OCI-M2 (cell line): ENCODE data around the gene GALNT9.

Experiments
- DNase-seq: peaks from one replicate; lab custom pipeline; 2025; ENCODE audit not compliant: unreplicated experiment; lab: John Stamatoyannopoulos, UW

GALNT9 gene

DNA sequence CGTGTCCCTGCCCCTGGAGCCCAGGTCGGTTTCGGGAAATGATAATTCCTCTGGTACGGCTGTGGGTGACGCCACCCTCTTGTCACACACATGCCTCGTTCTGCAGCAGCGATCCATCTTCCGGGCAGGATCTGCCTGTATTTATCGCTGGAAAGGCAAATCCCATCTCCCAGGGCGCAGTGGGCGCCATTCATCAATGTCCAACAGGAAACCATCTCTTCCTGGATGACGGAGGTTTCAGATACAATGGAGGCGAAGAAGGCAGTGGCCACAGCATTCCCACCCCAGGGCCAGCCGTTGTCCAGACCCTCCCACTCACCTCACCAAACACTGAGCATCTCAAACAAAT, 110.9 kb downstream of the GALNT9 start:
- no peak for DNase-seq

DNA sequence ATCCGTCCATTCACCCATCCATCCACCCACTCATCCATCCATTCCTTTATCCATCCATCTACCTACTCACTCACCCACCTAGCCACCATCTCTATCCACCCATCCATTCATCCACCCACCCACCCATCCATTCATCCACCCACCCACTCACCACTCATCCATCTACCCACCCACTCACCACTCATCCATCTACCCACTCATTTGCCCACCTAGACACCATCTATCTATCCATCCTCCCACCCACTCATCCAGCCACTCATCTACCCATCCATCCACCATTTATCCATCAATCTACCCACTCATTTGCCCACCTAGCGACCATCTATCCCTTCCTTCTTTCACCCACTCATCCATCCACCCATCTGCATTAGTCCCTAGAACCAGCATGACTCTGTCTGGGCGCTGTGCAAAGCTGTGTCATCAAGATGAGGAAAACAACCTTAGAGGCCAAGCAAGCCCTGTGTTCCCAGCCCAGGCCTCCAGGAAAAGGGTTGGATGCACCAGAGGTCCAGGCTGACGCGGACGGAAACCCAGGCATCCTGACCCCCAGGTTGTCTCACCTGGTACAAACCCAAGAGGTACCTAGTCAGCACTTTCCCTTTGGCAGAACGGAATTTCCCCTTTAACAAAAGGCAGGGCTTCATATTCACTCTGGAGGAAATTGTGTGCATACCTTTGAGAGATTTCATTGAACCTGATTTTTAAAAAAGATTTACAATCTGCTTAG, 111.4 kb downstream of the GALNT9 start:
- DNase-seq = no peak

DNA sequence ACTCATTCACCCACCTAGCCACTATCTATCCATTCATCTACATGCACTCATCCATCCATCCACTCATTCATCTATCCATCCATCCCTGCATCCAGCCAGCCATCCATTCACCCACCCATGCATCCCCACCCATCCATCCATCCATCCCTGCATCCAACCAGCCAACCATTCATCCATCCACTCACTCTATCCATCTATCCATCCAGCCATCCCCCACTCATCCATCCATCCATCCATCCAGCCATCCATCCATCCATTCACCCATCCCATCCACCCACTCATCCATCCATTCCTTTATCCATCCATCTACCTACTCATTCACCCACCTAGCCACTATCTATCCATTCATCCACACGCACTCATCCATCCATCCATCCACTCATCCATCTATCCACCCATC, 112.0 kb downstream of the GALNT9 start:
- no peak for DNase-seq

DNA sequence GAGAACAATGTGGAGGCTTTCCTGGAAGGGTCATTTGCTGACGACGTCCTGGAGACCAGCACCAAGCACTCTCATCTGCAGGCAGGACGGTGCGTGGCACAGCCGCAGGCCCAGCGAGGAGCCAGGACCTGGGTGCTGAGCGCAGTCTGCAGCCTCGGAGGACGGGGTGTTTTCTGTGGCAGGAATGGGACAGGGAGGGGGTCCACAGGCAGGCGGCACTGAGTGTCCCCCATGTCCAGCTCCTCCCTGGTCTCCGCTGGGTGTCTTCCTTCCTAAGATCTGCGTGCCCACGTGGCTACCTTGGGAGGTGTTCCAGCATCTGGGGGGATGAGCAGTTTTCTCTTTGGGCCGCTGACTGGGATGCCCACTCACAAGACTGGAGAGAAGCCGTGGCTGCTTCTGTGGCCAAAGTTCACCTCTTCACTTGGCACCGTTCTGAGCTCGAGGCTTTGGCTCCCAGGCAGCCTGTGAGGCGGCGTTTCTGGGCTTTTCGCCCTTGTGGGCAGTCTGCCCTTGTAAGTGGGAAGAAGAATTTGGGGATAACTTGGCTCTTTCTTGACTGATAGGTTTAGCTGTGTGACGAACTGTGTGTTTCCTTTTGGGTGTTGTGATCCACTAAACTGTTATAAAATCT, 112.9 kb downstream of the GALNT9 start:
- DNase-seq = no peak

DNA sequence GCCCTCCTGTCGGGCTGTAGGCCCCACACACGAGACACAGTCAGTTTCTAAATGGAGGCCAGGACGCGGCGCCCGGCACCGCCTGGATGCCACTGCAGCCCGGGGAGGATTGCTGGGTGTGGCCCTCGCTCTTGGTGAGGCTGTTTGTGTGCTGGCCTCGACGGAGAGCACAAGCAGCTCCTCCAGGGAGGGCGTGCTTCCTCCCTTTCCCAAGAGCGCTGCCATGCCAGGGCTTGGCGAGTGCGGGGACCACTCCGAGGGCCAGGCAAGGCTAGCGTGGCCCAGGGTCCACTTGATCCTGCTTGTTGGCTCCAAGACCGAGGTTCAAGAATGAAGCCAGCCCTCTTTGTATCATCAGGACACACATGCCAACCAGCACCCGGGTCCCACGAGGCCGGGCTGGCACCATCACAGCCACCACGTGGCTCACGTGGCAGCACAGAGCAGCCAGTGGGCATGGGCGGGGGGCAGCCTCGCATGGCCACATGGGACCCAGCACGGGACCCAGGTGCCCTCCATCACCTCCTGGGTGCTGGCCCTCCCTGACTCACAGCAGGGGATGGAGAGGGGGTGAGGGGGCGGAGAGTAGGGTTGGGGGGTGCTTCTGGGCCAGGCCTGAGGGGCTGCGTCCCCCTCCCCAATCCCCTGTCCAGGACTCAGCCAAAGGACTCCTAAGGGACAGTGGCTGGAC, 113.9 kb downstream of the GALNT9 start:
- DNase-seq = no peak

DNA sequence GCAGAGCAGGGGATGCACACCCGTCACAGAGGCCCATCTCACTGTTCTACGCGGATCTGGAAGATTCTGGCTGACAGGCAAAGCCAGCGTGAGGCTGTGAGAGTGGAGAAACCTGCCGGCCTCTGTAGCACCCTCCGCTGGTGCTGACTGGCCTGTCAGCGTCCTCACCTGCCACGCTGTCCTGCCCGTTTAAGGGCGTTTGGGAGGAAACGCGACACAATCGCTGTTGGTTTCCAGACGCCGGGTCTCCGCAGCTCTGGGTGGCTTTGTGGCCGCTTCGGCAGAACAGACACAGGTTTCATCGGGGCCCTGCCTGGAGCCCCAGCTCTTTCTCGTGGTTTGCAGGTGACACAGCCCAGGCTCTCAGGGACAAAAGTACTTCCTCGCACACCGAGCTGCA, 114.5 kb downstream of the GALNT9 start:
- no peak for DNase-seq

DNA sequence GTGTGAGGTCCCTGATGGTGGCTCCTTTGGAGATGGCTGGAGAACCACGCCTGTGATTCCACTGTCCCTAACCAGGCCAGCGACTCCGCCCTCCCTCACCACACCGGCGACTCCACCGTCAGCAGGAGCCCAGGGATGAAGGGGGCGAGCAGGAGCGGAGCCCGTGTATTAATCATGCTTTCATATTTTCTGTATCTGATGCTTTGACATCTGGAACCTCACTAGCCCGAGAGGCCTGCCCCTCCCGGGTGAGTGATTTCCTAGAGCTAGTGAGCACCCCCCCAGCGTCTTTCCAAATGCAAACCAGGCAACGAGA, 115.3 kb downstream of the GALNT9 start:
- no peak for DNase-seq

DNA sequence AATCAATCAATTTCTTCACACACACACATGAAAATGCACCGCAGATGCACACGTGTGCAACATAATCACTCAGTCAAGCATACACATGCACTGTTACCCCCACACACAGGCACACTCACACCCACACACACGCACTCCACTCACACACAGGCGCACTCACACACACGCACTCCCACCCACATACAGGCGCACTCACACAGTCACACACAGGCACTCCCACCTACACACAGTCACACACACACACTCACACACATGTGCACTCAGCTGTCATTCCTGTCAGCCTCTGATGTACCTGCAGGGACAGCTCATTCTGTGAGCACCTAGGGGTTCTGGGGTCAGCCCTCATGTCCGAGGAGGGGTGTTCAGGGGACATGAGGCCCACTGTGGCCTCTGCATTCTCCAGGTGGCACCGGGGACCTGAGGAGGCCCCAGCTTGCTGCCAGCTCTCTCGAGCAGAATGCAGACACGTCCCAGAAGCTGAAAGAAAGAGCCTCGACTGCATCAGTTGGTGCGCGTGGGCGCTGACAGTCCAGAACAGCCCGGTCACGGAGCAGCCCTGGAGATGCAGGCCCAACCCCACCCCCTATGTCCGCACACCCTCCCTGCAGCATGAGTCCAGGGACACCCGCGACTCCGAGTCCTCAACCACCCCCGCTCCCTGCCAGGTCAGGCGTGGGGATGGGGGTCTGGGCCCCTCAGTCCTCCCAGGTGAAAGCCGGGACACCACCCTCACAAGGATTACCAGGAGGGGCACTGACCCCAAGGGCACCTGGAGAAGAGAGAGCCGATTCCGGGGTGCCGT, 115.8 kb downstream of the GALNT9 start:
- DNase-seq = no peak

DNA sequence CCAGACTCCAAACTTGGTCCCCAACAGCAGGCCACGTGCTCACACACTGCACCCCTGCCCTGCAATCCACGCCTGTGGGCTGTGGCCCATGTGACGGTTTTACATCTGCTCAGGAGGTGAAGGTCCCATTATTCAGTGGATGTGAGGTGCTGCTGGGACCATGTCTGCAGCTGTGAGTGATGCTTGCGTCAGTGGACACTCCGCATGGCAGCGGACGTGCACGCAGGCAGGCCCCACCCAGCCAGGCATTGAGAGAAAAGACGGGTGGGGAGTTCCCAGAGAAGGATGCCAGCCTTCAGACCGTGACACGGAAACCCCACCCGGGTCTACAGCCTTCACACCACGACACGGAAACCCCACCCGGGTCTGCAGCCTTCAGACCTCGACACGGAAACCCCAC, 117.6 kb downstream of the GALNT9 start:
- no peak for DNase-seq

DNA sequence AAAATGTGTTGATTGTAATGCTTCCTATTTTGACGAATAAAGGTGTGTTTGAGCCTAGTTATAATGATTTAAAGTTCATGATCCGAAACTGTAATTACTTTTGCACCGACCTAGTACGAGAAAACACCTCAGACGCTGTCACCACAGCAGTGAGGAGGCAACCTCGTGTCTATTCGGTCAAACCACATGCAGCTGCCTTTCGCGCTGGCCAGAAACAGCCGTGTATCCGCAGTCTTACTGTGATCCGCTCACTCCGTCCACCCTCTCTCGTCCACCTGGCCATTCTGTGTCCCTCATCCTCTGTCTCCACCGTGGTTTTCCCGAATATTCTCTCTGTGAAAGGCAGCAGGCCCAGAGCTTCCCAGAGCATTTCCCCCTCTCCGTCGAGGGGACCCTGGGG, 118.1 kb downstream of the GALNT9 start:
- no peak for DNase-seq

DNA sequence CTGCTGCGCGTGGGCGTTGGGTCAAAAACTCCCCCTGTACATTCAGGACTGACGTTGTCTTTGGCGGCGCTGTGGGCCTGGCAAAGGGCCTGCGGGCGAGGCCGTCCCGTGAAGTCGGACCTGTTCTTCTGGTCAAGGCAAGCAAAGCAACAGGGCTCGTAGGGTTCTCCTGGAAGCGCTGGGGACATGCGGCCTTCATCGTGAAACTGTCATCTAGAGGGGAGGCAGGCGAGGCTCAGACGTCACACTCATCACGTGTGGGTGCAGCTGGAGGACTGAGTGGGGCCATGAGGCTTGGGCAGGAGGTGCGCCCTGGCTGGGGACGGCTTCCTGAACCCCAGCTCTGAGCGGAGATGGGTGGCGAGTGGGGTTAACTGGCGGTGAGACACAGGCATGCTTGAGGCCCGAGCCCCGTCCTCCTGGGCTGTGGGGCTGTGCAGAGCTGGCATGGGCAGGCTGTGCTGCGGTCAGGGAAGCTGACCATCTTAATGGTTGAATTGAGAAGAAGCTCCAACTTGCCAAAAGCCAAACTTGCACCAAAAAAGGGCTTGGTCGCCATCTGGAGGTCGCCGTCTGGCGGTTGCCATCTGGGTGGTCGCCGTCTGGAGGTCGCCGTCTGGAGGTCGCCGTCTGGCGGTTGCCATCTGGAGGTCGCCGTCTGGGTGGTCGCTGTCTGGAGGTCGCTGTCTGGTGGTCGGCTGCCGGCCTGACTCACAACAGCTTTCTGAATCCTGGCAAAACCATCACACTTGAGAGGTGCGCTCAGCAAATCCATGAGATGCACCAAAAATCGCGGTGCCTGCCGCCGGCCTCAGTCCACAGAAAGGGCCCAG, 119.0 kb downstream of the GALNT9 start:
- DNase-seq = no peak

DNA sequence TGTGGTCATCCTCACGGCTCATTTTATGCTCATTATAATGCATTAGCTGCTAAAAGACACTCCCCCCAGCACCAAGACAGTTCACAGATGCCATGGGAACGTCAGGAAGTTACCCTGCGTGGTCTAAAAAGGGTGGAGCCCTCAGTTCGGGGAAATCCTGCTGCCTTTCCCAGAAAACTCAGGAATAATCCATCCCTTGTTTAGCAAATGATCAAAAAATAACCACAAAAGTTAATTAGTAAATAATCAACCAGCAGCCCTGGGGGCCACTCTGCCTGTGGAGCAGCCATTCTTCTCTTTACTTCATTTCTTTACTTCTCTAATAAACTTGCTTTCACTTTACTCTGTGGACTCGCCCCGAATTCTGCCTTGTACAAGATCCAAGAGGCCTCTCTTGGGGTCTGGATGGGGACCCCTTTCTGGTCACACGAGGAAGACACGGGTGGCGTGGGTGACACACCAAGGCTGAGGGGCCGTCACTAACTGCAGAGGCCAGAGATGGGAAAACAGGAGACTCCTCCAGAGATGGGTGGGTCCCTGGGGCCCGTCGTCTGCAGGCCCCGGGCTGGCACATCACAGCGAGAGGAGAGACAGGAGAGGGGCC, 119.7 kb downstream of the GALNT9 start:
- no peak for DNase-seq

DNA sequence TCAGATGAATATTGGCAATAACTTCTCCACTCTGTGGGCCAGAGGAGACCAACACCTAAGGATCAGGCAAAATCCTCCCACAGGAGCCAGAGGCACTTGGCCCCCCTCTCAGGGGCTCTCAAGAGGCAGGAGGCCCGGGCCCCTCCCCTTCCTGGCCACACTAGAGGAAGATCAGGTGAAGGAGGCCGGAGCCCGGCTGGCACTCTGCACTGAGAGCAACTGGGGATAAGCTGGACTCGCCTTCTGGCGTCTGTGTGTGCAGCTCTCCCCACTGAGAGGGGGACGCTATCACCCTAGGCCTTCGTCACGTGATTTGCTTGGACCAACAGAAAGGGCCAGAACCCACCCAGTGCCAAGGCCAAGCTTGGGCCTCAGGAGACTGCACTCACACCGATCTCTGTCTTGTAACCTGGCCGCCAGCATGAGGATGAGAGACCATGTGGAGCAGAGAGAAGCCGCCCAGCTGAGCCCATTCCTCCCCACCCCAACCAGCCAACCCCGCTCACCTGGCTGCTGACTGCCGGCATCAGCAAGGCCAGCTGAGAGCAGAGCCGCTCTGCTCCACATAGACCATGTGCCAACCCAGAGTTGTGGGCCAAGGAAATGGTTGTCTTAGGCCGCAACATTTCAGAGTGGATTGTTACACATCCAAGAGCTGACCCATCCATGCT, 121.1 kb downstream of the GALNT9 start:
- no peak for DNase-seq

DNA sequence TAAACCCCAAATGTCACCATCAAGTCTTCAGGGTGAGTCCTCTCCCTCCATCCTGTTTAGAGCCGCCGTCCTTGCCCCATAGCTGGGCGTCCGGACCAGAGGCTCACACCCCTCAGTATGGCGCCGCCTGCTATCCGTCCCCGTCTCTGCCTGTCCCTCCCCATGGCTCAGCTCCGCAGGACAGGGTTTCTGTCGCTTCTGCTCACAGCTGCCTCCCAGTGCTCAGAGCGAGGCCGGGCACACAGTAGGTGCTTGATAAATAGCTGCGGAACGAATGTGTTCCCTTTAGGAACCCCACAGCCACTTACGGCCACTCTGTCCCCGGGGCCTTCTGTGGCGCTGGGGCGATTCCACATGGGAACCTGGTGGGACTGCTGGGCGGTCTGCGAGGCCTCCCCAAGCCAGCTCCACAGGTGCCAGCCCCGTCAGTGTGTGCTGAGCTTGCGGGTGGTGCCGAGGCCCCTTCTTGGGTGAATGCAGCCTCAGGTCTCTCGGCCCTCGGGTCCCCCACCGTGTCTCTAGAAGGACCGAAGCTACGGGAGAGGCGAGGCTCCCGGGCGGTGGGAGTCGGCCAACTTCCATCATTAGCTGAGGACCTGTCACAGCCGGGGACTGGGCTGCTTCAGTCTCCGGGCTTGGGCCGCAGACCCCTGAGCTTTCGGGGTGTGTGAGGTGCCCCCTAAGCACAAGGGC, 122.2 kb downstream of the GALNT9 start:
- no peak for DNase-seq

DNA sequence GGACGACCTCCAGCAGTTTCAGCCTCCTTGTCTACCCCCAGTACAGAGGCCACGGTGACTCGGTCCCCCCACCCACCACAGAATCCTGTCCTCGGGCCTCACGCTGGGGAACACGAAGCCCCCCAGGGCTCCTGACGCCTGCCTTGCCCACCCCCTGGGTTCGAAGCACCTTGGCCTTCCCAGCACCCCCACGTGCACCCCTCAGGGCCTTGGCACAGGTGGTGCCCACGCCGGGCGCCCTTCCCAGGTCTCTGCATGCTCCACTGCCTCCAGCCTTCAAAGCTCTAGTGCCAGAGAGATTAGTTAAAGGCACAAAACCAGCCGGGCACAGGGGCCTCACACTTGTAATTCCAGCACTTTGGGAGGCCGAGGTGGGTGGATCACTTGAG, 123.3 kb downstream of the GALNT9 start:
- DNase-seq = no peak

DNA sequence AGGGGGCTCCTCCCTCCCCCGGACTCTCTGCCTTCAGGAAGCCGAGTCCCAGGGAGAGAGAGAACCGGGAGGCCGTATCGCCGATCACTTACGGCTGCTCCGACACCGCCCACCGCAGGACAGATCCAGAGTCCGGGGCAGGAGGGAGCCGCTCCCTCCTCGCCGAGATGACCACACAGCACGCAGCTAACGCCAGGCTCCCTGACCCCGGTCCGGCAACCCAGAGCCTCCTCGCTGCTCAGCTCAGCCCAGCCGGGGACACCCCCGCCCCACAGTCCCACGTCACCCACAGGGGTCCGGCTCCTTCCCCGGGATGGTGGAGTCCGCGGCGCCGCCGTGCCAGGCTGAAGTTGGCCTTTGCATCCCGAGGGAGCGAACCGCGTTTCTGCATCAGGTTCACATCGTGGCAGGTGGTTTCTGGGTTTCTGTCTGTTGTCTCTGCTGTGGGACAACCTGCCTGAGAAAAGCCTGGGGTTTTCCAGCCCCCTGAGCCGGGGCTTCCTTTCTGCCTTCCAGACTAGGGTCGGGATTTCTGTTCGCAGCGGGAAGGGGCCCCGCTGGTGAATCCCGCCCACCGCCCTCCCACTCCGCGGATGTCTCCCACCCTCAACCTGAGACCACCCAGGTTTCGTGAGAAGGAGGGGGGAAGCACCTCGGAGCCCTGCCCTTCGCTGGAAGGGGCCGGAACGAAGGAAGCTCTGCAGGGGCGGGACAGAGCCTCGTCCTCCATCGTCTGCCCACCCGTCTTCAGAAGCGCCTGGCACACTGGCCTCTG, 123.9 kb downstream of the GALNT9 start:
- no peak for DNase-seq

DNA sequence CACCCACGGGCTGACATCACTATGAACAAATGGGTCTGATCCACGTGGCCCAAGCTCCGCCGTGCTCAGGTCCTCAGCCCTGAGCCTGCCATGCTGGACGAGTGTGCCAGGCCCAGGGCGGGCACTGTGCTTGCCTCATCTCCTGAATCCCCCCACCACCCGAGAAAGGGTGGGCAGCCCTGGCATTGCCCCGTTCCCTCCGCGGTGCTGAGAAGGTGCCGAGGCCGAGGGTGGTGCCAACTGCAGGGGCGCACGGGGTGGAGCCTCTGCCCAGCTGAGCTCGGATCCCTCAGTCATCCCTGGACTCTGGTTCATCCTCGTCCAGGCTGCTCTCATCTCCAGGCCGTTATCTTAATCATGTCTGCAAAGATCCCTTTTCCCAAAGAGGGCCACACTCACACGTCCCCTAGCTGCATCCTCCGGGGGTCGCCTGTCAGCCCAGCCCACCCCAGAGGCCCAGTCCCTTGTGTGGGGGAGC, 124.6 kb downstream of the GALNT9 start:
- DNase-seq = no peak

DNA sequence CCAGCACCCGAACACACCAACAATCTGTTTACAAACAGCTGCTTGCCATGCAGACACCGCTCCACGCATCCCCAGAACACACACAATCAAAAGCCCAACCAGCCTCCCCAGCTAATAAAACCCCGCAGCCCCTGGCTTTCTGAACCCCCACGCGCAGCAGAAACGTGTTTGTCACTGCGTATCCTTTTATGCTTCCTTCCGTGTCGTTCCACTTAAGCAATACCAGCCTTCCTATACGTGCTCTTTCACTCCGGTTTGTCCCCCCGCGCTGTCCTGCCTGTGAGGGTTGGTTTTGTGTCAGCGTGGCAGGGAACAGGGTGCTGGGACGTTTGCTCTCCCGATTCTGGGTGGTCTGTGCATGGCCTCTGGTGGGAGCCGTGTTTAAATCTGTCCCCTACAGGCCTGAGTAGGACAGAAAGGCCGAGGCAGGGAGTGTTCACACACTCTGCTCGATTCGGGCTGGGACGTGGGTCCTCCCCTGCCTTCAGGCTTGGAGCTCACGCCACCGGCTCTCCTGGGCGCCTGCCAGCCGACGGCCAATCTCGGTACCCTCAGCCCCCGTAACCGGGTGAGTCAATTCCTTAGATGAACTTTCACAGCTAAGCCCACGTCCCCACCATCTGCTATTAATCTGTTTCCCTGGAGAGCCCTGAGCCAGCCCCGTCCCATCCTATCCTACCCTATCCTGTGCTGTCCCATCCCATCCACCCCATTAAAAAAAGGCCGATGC, 125.2 kb downstream of the GALNT9 start:
- no peak for DNase-seq
